CD4-positive, alpha-beta T cell treated with Interleukin-17A for 1 hour (primary cell): Measurements from ENCODE around the gene FNBP1L.

Experiments used
- DNase-seq: peaks from one replicate; pipeline ENCODE4 v3.0.0-alpha.2; 2020

FNBP1L gene

GRCh38 chr1:93447481-93448291 lies at the start of gene FNBP1L:
TSS of gene FNBP1L (plus strand) at chr1:93448118. CDS start at chr1:93448282, 164 bp downstream.
- peak; percentile 55 for DNase-seq

DNA sequence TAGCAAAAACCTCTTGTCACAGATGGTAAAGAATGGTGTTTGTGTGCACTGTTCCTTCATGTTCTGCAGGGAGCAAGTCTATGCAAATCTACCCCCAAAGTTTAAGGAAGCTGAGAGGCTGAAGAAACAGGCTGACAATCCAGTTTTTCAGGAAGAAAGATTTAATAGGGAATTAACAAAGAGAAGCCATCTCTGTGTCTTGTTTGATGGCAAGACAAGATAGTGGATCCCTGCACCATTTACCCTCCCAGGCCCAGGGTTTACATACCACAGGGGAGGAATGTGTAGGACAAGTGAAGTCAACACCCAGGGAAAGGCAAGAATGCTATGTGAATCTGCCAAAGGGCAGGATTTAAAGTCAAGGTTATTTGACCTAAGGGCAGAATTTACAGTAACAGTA lies 48.1 kb upstream of the FNBP1L start:
- no peak for DNase-seq

- DNase-seq = no peak
These were observed 39.7 kb upstream of the FNBP1L start for GRCh38 chr1:93408203-93408602.

GRCh38 chr1:93411000-93411399 lies 36.9 kb upstream of the FNBP1L start:
- no peak for DNase-seq

DNA sequence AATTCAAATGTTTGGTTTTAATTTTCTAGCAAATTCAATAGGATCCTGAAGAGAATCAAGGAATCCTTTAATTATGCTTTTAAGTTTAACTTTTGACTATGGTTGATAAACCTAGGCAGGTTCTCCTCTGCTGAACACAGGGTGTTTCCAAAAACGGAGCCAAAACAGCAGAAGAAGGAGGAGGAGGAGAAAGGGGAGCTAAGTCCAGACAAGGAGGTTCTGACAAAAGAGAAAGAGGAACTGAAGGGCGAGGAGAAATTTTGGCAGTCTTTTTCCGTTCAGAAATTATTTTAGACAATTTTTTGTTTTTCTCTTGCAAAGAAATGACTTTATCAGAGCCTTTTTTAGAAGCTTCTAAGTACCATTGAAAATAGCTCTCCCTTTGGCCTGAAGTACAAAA lies 33.2 kb upstream of the FNBP1L start:
- DNase-seq = no peak

DNA sequence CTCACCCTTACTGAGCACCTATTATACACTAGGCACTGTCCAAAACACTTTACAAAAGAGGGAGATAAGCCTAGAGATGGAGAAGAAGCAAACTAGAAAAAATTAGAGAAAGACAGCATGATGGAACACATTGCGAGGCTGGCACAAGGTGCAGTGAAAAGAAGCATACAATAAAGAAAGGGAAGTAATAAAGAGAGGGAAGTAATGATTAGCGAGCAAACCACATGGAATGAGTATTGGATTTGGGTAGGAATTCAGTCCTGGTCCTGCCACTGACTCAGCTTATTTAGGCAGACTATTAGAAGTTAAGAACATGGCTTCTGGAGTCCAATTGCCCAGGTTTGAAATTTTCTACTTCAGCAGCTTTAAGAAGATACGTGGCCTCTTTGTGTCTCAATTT lies 32.6 kb upstream of the FNBP1L start:
- no peak for DNase-seq

- no peak for DNase-seq
These were observed 31.7 kb upstream of the FNBP1L start for GRCh38 chr1:93416183-93416582.

DNA sequence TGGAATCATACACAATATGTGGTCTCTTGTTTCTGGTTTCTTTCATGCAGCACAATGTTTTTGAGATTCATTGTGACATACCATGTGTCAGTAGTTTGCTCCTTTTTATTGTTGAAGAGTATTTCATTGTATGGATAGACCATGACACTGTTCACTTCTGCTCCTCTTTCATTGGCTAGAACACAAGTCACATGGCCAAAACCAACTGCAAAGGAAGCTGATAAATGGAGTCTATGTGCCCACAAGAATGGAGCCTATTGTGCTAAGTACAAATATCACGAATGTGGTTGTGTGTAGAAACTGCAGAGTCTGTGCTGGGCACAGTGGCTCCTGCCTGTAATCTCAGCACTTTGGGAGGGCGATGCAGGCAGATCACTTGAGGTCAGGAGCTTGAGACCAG lies 28.6 kb upstream of the FNBP1L start:
- no peak for DNase-seq

DNA sequence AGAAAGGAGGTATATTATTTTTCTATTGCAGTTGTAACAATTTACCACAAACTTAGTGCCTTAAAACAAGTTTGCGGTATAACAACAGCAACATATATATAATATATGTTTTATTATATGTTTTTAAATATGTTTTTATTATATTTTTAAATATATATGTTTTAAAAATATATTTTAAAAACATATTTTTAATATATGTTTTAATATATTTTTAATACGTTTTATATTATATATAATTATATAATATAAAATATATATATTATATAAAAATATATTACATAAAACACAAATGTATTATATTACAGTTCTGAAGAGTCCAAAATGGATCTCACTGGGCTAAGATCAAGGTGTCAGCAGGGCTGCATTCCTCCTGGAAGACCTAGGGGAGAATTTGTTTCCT lies 27.5 kb upstream of the FNBP1L start:
- DNase-seq = no peak

DNA sequence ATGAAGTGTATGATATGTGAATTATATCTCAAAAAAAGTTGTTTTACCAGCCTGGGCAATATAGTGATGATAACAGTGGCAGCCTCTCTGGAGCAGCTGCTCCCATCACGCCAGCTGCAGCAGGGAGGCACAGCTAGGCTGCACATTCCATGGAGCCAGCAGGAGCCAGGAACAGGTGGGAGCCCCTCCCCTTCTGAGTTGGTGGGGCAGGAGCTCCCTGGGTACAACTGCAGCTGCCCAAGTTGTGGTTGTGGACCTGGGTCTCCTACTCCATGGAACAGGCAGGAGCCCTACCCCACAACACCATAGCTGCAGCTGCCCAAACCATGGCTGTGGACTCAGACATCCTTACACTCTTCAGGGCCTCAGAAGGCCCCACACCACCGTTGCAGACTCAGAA lies 21.7 kb upstream of the FNBP1L start:
- no peak for DNase-seq

DNA sequence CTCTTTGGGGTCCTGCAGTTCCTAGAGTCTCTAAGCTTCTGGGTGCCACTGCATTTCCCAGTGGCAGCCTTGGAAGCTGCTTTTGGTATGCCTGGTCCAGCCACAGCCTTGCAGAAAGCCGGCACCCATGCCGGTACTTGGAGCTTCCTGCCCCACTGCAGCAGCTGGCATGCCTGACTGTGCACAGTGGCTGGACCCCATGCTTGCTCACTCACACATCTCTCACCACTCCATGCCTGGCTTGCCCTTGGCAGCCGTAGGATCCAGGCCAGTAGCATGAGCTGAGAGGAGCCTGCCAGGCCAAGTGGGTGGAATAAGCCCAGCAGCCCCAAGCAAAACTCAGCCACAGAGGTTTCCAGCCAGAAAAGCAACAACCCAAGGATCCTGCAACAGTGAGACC lies 20.3 kb upstream of the FNBP1L start:
- DNase-seq = no peak

GRCh38 chr1:93433407-93433961 lies 14.4 kb upstream of the FNBP1L start:
- no peak for DNase-seq

DNA sequence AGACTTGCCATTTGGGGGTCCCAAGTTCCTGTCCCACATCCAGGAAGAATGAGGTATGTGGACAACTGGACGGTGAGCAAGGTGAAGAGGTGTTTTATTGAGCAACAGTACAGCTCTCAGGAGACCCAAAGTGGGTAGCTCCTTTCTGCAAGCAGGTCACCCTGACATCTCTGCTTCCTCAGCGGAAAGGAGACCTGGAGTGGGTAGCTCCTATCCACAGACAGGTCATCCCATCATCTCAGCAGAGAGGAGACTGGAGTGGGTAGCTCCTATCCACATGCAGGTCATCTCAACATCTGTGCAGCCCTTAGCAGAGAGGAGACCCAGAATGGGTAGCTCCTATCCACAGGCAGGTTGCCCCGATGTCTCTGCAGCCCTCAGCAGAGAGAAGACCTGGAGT lies 13.8 kb upstream of the FNBP1L start:
- no peak for DNase-seq

GRCh38 chr1:93434987-93435386 lies 12.9 kb upstream of the FNBP1L start:
- DNase-seq = no peak

DNA sequence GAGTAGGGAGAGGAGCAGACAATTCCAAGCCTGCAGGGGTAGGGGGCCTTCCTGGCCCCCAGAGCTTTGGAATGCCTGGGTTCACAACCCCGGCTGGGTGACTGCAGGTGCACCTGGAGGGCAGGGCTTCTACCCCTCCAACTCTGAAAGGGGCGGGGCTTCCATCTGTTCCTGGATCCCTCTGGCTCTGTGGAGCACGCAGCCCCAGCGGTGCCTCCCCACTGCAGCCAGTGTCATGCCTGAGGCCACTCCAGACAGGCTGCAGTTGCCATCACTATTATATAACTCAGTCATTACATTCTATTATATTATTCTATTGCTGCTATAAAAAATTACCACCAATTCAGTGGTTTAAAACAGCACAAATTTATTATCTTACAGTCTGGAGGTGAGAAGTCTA lies 12.5 kb upstream of the FNBP1L start:
- DNase-seq = no peak

GRCh38 chr1:93436496-93436895 lies 11.4 kb upstream of the FNBP1L start:
- no peak for DNase-seq

- peak; percentile 54 for DNase-seq
These were observed 9.8 kb upstream of the FNBP1L start for GRCh38 chr1:93437976-93438605.

GRCh38 chr1:93438716-93439115 lies 9.2 kb upstream of the FNBP1L start:
- no peak for DNase-seq

GRCh38 chr1:93440272-93440671 lies 7.6 kb upstream of the FNBP1L start:
- DNase-seq = no peak

- DNase-seq = no peak
These were observed 7.2 kb upstream of the FNBP1L start for GRCh38 chr1:93440706-93441105.

- no peak for DNase-seq
These were observed 6.3 kb upstream of the FNBP1L start for GRCh38 chr1:93441589-93441988.

DNA sequence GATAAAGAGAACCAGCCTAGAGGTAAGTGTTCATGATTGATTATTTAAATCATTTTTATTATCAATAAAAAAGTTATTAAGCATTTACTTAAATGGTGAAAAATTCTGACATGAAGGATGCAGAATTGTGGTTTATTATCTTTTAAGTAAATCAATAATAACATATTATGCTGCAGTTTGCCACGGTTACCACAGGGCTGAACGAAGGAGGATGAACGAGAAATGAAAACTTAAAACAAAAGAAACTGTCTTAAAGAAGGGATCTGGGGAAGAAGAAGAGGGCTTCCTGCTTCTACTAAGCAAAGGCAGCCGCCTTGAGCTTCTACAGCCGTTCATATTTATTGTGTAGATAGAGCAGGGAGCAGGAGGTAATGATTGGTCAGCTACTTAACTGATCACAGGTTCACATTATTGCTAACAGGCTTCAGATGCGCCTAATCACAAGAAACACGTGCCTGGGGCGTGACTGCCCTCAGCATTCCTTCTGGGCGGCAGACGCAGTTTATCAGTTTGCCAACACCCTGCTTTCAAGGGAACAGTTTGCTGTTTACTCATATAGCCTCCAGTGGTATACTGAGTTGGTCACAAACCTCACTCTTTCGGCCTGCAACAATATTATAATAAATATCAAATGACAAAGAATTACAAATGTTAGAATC lies 5.8 kb upstream of the FNBP1L start:
- no peak for DNase-seq

- DNase-seq = no peak
These were observed 5.2 kb upstream of the FNBP1L start for GRCh38 chr1:93442741-93443140.

GRCh38 chr1:93443454-93443853 lies 4.5 kb upstream of the FNBP1L start:
- no peak for DNase-seq
